Activated naive CD4-positive, alpha-beta T cell treated with anti-CD3 and anti-CD28 coated beads, Interleukin-2, amount 50 U/mL, for 16 hours (primary cell): ENCODE results near the gene PSD4.

ENCODE experiments used
- DNase-seq: peaks from one replicate; pipeline ENCODE4 v3.0.0-alpha.2; 2020

PSD4 gene

DNA sequence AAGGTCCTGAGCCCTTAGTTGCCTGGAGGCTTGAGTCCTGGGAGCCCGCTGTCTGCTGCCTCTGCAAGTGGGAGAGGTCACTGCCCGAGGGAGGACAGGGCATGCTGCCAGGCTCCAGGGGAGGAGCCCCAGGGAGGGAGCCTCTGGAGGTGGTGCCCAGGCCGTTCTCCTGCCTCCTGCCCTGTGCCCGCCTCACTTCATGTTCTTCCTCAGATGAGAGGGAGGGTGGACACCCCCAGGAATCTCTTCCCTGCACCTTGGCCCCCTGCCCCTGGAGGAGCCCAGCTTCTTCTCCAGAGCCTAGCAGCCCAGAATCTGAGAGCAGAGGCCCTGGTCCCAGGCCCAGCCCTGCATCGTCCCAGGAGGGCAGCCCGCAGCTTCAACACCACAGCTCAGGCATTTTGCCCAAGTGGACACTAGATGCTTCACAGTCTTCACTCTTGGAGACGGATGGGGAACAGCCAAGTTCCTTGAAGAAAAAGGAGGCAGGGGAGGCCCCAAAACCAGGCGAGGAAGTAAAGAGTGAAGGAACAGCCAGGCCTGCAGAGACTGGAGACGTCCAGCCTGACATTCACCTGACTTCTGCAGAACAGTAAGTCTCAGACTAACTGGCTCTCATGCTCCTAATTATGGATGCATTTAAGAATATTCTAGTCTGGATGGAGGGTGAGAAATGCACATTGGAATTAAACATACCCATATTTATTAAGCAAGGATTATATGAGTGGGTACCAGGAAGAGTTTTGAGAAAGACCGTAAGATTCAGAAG, 12.1 kb downstream of the PSD4 start:
- DNase-seq, result no peak

GRCh38 chr2:113186433-113186796, 12.6 kb downstream of the PSD4 start:
- no peak for DNase-seq

DNA sequence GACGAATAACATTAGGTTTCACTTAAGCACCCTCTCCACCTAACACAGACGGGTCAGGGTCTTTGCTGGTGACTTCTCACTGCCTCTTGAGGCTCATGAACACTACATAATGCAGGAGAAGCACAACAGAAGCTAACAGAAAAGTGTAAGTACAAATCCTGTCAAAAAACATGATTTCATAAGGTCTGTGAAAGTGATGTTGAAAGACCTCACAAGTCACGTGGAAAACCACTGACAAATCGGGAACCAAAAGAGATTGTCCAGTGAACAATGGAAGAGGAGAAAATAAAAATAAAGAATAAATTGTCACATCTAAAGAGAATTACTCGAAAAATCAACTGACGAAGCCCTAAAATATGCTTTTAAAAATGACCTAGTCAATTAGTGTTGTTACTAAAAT, 14.0 kb downstream of the PSD4 start:
- DNase-seq, result no peak

DNA sequence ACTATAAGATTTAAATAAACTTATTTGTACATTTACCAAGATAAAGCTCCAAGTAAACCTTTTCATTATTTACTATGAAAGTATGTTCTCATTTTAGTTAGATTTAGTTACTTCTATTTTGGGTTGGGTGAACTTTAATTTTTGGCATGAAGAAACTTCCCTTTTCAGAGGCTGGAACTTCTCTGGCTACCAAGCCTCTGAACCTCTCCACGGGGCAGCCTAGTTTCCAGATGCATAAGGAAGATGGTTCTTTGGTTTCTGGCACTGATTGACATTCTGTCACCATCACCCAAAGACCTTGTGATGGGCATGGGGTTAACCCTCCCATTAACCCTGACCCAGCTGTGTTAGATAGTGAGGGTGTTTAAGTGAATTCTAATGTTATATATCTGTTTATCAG, 17.1 kb downstream of the PSD4 start:
- no peak for DNase-seq

DNA sequence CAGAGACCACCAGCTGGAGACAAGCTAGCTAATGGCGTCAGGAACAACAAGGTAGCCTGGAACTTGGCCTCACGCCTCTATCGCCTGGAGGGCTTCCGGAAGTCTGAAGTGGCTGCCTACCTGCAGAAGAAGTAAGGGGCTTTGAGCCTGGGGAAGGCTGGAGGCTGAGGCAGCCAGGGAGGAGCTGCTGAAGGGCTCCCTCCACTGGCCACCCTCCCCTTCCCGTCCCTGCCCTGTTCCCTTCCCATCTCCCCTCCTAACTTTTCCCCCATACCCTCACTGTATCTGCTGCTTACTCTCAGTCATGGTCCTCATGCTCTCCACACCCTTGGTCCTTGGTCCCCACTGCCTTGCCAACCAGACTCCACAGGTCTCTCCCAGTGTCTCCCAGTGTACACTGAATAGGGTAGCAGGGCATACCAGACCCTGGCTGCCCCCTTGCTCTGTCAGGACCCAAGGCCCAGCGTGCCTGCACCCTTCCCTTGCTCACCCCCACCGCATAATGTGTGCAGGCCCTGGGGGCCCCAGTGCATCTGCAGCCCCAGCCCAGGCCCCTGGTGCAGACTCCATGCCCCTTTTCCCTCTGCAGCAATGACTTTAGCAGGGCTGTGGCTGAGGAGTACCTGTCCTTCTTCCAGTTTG, 18.8 kb downstream of the PSD4 start:
- no peak for DNase-seq

DNA sequence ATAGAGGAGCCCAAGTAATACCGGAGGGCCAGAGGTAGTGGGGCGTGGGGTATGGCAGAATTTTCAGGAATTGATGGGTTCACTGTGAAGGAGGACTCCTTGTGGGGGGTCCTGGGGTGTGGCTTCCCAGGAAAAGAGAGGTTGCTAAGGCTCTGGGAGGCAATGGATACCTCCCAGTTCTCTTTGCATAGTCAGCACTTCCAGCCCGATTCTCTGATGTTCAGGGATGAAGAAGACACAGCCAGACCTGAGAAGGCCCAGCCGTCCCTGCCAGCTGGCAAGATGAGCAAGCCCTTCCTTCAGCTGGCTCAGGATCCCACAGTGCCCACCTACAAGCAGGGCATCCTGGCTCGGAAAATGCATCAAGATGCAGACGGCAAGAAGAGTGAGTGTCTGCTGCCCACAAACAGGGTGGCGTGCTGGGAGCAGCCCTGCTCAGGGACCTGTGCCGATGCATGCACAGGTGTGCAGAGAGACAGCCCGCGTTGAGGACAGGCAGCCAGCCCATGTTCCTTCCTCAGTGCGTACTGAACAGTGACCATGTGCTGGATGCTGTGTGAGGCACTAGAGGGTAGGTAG, 22.2 kb downstream of the PSD4 start:
- DNase-seq, result no peak

DNA sequence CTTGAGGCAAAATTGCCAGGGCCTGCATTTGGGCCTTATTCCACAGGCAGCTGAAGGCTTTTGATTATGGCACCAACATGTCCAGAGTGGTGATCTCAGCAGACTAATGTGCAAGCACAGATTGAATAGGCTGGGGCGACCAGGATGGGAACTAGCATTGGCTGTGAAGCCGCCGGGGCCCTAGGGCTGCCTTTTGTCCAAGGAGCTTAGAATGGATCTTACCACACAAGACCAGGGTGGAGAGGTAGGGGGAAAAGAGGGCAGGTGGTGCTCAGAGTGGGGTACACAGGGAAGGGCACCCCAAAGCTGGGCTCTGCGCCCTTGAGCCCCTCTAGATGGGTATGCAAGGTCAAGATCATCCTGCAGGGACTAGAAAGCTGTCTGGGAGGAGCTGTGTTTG, 23.1 kb downstream of the PSD4 start:
- DNase-seq, result no peak

DNA sequence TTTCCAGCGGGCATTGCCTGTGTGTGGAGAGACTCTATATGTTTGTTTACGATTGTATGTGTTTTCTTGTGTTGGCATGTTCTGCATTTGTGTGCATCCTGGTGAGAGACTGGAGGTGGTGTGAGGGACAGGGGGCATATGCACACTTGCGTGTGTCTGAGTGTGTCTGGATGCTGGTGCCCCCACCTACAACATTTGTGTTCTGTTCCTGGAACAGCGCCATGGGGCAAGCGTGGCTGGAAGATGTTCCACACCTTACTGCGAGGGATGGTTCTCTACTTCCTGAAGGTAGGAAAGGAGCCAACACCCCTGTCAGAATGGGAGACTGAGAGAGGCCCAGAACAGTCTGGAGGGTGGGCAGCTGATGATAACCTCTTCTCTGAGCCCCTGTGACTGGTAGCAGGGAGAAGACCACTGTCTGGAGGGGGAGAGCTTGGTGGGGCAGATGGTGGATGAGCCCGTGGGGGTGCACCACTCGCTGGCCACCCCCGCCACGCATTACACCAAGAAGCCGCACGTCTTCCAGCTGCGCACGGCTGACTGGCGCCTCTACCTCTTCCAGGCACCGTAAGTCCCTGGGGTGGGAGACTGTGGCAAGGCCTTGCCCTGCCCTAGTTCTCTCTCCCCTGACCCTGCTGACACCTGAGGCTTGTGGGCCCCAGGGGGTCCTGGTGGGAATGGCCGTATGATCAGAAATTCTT, 23.7 kb downstream of the PSD4 start:
- DNase-seq, result no peak

GRCh38 chr2:113198048-113198789, 24.4 kb downstream of the PSD4 start:
- no peak for DNase-seq

GRCh38 chr2:113198790-113199612, 25.2 kb downstream of the PSD4 start:
- peak; percentile 88 for DNase-seq

- DNase-seq, result no peak
Measured at GRCh38 chr2:113200236-113200635, 26.5 kb downstream of the PSD4 start.

DNA sequence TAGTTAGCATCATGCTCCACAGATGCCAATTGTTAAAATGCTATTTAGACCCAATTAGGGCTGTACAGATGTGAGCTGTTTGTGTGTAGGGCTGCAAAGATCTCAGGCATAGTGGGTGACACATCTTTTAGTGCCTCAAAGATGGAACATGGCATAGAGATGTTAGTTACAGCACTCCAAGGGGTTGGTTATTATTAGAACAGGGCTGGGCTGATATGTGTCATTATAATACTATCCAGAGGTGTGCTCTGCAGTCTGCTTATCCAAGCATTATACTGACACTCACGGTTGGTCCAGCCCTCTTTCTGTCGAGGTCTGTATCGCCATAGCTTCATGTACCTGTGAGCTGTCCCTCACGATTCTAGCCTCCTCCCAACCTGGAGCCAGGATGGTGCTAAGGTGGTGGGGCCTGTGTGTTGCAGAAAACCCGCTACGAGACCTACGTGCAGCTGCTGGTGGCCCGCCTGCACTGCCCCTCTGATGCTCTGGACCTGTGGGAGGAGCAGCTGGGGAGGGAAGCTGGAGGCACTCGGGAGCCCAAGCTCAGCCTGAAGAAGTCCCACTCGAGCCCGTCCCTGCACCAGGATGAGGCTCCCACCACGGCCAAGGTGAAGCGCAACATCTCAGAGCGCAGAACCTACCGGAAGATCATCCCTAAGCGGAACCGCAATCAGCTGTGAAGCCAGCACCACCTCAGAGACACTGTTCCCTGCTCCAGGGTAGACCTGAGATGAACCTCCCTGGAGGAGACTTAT, 27.1 kb downstream of the PSD4 start:
- no peak for DNase-seq

DNA sequence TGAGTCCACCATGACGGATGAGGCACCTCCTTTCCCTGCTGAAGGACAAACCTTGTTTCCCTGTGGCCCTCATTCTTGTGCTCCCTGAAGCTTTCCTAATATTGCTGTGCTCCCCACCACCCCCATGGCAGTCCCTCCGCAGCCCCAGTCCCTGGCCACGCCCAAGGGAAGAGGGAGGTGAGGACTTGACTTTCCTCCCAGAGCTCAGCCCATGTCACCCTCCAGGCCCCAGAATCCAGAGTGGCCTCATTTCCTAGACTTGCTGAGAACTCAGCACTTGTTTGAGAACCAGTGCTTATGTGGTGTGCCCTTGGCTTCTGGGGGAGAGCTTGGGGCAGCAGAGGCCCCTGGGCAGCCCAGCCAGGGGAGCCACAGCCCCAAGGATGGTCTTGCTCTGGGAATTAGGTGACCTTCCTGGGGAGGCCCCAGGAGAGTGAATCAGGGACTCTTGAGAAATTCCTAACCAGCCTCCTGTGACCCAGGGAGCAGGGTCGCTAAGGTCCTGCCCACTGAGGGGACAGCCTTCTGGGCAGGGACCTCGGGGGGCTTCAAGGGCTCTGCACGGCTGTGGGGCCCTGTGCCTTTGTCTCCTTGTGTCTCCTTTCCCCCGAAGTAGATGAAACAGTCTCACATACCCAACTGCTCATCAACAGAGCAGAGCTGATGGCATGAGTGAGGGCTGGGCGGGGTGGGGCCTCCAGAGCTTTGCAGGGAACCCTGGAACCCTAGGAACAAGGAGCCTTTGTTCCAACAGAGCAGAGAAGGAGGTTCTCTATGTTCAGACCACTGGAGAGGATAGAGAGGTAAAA, 27.9 kb downstream of the PSD4 start:
- DNase-seq, result no peak

DNA sequence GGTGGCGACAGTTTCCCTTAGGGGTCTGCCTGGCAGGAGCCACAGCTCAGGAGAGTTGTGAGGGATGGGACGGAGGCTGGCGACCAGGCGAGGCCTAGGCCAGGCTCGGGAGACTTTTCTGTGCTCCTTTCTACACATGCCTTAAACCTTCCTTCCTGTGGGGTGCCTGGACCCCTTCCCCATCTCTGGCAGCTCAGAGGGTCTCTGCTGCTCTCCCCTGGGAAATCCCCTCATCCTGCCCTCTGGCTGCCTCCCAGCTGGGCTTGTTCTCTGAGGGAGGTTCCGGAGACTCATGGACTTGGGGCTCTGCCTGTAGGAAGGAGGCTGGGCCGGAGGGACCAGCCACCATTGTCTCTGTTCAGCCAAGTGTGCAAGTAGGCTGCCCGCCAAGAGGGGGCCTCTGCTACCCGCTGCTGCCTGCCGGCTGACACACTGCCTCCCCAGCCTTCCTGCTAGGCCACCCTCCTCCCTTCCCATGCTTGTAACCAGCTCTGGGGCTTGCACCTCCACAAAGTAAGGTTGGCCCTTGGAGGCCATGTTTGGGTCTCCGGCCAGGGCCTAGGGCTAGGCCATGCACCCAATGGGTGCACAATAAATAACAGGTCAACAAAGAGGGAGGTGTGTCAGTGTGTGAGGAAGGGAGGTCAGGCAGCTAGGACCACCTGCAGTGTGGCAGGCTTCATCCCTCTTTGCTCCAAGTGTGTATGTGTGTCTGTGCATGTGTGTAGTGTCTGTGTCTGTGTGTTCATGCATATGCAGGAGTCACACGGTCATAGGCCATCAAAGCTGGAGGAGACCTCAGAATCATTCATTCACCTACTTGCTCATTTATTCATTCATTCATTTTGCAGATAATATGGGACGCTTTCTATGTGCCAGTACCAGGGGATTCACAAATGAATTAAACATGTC, 28.8 kb downstream of the PSD4 start:
- DNase-seq, result no peak

DNA sequence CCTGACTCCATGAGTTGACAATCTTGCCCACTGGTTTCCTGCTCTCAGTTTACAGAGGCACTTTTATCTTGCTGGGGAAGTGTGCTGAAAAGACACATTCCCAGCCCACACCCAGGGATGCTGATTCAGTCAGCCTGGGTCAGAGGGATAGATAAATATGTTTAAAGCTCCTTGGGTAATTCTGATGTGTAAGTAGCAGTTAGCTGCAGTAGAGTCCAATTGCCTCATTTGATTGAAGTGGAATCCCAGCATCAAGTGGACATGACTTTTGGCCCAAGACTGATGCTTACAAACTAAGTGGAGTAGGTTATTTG, 29.4 kb downstream of the PSD4 start:
- no peak for DNase-seq

DNA sequence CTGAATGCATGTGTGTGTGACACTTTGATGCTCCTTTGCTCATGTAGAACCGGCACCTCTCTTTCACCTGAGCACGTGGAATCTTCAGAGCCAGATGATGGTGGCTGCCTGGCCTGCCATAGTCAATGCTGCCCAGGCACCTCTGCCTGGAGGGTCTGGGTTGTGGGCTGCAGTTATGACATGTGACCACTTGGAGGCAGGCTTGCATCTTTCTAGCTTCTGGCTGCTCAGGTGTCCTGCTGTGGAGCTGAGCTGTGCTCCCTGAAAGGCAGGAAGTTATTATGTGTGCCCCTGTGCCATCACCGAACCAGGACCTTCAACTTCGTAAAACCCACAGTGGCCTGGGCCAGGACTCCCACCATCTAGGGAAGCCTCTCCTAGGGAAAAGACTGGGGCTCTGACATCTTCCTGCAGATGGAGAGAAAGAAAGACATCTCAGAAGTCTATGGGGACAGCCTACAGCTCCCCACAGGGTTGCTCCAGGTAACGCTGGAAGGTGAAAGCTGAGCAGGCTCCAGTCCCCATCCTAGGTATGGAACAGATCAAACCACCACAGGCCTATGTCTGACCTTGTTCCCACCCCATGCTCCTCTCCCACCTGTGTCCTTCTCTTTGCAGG, 30.2 kb downstream of the PSD4 start:
- peak; percentile 75 for DNase-seq

DNA sequence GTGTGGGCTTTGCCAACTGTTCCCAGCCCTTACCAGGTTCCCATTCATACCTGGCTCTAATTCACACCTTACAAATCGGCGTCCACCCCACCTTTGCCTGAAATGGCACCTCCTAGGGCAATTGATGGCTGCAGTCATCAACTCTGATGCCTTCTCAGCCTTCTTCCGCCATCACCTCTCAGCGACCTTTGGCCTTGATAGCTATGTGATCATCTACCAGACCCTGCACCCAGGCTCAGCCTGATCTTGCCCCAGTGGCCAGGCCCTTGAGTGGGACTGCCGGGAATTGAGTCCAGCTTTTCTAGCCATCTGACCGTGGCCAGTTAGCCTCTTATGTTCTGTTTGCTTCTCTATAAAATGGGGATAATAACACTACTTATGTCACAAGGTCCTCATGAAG, 32.5 kb downstream of the PSD4 start:
- DNase-seq, result no peak

DNA sequence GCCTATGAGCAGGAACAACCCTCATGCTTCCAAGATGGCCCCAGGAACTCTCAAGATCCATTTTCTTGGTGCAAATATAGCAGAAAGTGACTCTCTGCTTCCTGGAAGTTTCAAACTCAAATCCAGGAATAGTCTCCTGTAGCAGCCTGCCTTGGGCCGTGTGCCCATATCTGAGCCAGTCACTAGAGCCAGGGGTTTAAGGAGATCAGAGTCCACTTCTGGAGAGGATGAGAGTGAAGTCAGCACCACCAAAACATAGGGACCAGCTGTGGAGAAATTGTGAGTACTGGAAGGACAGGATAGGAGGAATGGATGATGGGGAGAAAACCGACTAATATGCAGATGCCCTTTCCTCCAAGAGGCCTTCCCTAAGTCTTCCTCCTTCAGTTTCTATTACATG, 33.2 kb downstream of the PSD4 start:
- no peak for DNase-seq

GRCh38 chr2:113208396-113208795, 34.6 kb downstream of the PSD4 start:
- DNase-seq, result no peak
